K562 (cell line): ENCODE data around the gene HOXC5. TPM values are rescaled to one million over a fixed set of nuclear protein-coding genes. Genes with fewer than 3 reads are reported as not detected.

Experiments used
- C11orf30 ChIP-seq: fragments of 450-650 bp; IDR thresholded peaks from 2 replicates; pipeline ENCODE4 v1.6.1; 2016; ENCODE audit warnings: low read depth, mild to moderate bottlenecking
- CXXC5 ChIP-seq: fragments of 250-450 bp; sonication (Bioruptor Pico); IDR thresholded peaks from 2 replicates; pipeline ENCODE4 v1.8.0; 2022; ENCODE audit warnings: inconsistent platforms, mild to moderate bottlenecking, moderate library complexity
- FUS ChIP-seq: fragments of 200-400 bp; formaldehyde crosslinking; optimal IDR thresholded peaks from 2 replicates; pipeline ENCODE3; 2017; ENCODE audit warnings: low read depth, low read length
- HDGF ChIP-seq: fragments of 450-650 bp; IDR thresholded peaks from 2 replicates; pipeline ENCODE4 v1.6.1; 2016
- MAZ ChIP-seq, 2 experiments: fragments of 450-650 bp in 1 of 2; sonication (generic) in 1 of 2; formaldehyde crosslinking; IDR thresholded peaks in 1 of 2; conservative IDR thresholded peaks in 1 of 2; 2 replicates each; pipeline versions ENCODE4 v1.4.0 to v1.5.0; 2020; ENCODE audit warnings: mild to moderate bottlenecking in 1 of 2, missing genetic modification reagents in 1 of 2
- SRSF1 ChIP-seq: fragments of 200-400 bp; formaldehyde crosslinking; IDR thresholded peaks from 2 replicates; pipeline ENCODE4 v1.6.1; 2017; ENCODE audit warnings: mild to moderate bottlenecking, low read depth, low read length, moderate library complexity
- XRCC5 ChIP-seq: fragments of 200-400 bp; formaldehyde crosslinking; IDR thresholded peaks from 2 replicates; pipeline ENCODE4 v1.6.1; 2017; ENCODE audit warnings: low read depth, mild to moderate bottlenecking, low read length
- ZNF175 ChIP-seq: fragments of 200-800 bp; sonication (Bioruptor generic); IDR thresholded peaks from 2 replicates; pipeline ENCODE4 v1.6.1; 2016; ENCODE audit warnings: low read depth, mild to moderate bottlenecking, missing genetic modification characterization, missing compliant biosample characterization
- ZNF184 ChIP-seq: sonication (generic); formaldehyde crosslinking; IDR thresholded peaks from 2 replicates; pipeline ENCODE4 v1.5.0; 2020; ENCODE audit warnings: missing genetic modification reagents
- ZNF408 ChIP-seq: fragments of 250-450 bp; sonication (Bioruptor Pico); IDR thresholded peaks from 2 replicates; pipeline ENCODE4 v1.4.0; 2020; ENCODE audit warnings: low read depth, mild to moderate bottlenecking, moderate library complexity
- ZNF699 ChIP-seq: fragments of 250-450 bp; sonication (Bioruptor Pico); IDR thresholded peaks from 2 replicates; pipeline ENCODE4 v1.8.0; 2021; ENCODE audit warnings: mild to moderate bottlenecking, moderate library complexity; ENCODE audit not compliant: insufficient replicate concordance
- ZNF707 ChIP-seq: fragments of 250-450 bp; sonication (Bioruptor Pico); conservative IDR thresholded peaks from 2 replicates; pipeline ENCODE4 v1.8.0; 2022; ENCODE audit warnings: inconsistent platforms, mild to moderate bottlenecking, moderate library complexity
- polyA plus RNA-seq, 8 experiments: library from polyadenylated mRNA; depleted of rRNA in 4 of 8; stranded (reverse) in 5 of 8; unstranded in 3 of 8; fragments of >200 nt; fragmentation: Nextera tagmentation in 2 of 8; fragmentation: Illumina TruSeq in 1 of 8; extraction: Ambion mirVana in 2 of 8; extraction: Trizol in 1 of 8; gene quantifications; 2 replicates each; pipeline versions ENCODE4 v1.2.1 to v1.2.3, GENCODE V29; 2011 to 2014; ENCODE audit warnings: inconsistent platforms in 1 of 8, missing spikeins in 1 of 8
- total RNA-seq, 7 experiments: library from RNA; depleted of rRNA in 6 of 7; stranded (reverse); fragments of >200 nt in 6 of 7; fragmentation: Illumina TruSeq in 2 of 7; extraction: Trizol in 2 of 7; gene quantifications; 2 replicates each; pipeline versions ENCODE4 v1.2.1 to v1.2.3, GENCODE V29; 2011 to 2021; ENCODE audit warnings: low replicate concordance in 1 of 7
- TF ChIP-seq, protein P1 (sequence below): fragments of 250-450 bp; sonication (Bioruptor Pico); IDR thresholded peaks from 2 replicates; pipeline ENCODE4 v1.8.0; 2021; ENCODE audit warnings: moderate library complexity, mild to moderate bottlenecking, inconsistent platforms
- TF ChIP-seq, protein P2 (sequence below): fragments of 200-800 bp; sonication (Bioruptor generic); IDR thresholded peaks from 2 replicates; pipeline ENCODE4 v1.6.1; 2017; ENCODE audit warnings: missing genetic modification characterization, missing compliant biosample characterization
- TF ChIP-seq, protein P3 (sequence below), 2 experiments: IDR thresholded peaks; 2 replicates each; pipeline ENCODE4 v1.6.1; 2012; ENCODE audit warnings: improper control_type of control experiment in 2 of 2, low read depth in 2 of 2, low read length in 2 of 2, borderline replicate concordance in 1 of 2
- TF ChIP-seq, protein P4 (sequence below), 3 experiments: fragments of 200-800 bp in 1 of 3; sonication (Bioruptor generic) in 1 of 3; sonication (generic) in 1 of 3; formaldehyde crosslinking in 1 of 3; IDR thresholded peaks; 2 replicates each; pipeline versions ENCODE4 v1.6.1 to v1.8.0; 2016 to 2022; ENCODE audit warnings: mild to moderate bottlenecking in 2 of 3, missing compliant biosample characterization in 2 of 3, missing genetic modification characterization in 2 of 3, missing genetic modification reagents in 1 of 3

Gene HOXC5
- total and polyA plus RNA-seq, 9 of the 15 experiments (the other 6 are each of a cell fraction or from before 2014, with no cell fraction given) = 0.10 to 0.44 (median 0.18) TPM; not detected in 4

DNA sequence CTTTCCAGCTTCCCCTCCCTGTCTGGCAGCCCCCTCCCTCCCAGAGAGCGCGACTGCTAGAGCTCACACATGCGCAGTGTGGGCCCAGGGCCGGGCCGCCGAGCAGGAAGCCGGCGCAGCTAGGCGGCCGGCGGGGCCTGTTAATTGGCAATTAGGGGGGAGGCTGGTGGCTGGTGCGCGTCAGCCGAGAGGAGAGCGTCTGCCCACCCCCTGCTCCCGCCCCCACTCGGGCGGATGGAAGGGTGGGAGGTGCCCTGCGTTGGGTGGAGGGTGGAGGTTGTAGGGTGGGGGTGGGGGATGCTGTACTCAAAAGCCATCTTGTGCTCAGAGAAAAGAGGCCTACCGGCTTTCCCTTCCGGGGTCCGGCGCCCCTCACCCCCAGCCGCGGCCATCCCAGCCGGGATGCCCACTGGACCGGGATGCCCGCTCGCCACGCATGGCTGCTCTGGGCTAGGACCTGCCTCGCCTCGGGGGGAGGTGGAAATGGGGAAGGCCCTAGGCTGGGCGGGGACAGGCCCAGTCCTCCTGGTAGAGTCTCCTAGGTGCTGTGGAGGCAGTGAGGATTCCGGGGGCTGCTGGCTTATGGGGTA lies 14.9 kb upstream of the HOXC5 start (continued):
- TF ChIP-seq MAZ (CRISPR knock-in tag; conservative IDR thresholded peaks at IDR 0.05 in 1 of 2, IDR thresholded peaks at IDR 0.05 in 1 of 2) = peak; percentile 66 to 89; a peak in 3 of 4 replicates
- TF ChIP-seq FUS = no peak
- no peak for TF ChIP-seq ZNF184
- TF ChIP-seq ZNF175 = 0 out of 2 replicates have a peak, but pooled peaks have one; percentile 41
- TF ChIP-seq, protein P1, sequence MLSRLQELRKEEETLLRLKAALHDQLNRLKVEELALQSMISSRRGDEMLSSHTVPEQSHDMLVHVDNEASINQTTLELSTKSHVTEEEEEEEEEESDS (CRISPR knock-in tag) = no peak
- TF ChIP-seq SRSF1 = no peak
- TF ChIP-seq, protein P2, sequence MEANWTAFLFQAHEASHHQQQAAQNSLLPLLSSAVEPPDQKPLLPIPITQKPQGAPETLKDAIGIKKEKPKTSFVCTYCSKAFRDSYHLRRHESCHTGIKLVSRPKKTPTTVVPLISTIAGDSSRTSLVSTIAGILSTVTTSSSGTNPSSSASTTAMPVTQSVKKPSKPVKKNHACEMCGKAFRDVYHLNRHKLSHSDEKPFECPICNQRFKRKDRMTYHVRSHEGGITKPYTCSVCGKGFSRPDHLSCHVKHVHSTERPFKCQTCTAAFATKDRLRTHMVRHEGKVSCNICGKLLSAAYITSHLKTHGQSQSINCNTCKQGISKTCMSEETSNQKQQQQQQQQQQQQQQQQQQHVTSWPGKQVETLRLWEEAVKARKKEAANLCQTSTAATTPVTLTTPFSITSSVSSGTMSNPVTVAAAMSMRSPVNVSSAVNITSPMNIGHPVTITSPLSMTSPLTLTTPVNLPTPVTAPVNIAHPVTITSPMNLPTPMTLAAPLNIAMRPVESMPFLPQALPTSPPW = peak; percentile 96
- no peak for TF ChIP-seq C11orf30
- peak; percentile 51; the same call in 1 of the 2 replicates for TF ChIP-seq CXXC5 (CRISPR knock-in tag)
- TF ChIP-seq XRCC5 = 0 out of 2 replicates have a peak, but pooled peaks have one; percentile 25
- TF ChIP-seq, protein P3, sequence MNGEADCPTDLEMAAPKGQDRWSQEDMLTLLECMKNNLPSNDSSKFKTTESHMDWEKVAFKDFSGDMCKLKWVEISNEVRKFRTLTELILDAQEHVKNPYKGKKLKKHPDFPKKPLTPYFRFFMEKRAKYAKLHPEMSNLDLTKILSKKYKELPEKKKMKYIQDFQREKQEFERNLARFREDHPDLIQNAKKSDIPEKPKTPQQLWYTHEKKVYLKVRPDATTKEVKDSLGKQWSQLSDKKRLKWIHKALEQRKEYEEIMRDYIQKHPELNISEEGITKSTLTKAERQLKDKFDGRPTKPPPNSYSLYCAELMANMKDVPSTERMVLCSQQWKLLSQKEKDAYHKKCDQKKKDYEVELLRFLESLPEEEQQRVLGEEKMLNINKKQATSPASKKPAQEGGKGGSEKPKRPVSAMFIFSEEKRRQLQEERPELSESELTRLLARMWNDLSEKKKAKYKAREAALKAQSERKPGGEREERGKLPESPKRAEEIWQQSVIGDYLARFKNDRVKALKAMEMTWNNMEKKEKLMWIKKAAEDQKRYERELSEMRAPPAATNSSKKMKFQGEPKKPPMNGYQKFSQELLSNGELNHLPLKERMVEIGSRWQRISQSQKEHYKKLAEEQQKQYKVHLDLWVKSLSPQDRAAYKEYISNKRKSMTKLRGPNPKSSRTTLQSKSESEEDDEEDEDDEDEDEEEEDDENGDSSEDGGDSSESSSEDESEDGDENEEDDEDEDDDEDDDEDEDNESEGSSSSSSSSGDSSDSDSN (IDR thresholded peaks at IDR 0.05; ENCODE audit: borderline replicate concordance in 1 of 2, low read depth in 2 of 2, low read length in 2 of 2) = 0 out of 4 replicates have a peak, but pooled peaks of 1 of the 2 experiments have one; percentile 24
- TF ChIP-seq, protein P4, sequence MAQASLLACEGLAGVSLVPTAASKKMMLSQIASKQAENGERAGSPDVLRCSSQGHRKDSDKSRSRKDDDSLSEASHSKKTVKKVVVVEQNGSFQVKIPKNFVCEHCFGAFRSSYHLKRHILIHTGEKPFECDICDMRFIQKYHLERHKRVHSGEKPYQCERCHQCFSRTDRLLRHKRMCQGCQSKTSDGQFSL (CRISPR knock-in tag; IDR thresholded peaks at IDR 0.05) = peak; percentile 72
- TF ChIP-seq, protein P4 (tag; IDR thresholded peaks at IDR 0.05) = peak in 1 of 2 experiments; percentile 82; a peak in 1 of 4 replicates
- TF ChIP-seq ZNF699 = no peak
- TF ChIP-seq ZNF408 = no peak
- TF ChIP-seq ZNF707 (CRISPR knock-in tag) = no peak
- TF ChIP-seq HDGF = no peak
